ENCODE results near the gene ABLIM2. TPM values are rescaled to one million over a fixed set of nuclear protein-coding genes. Genes with fewer than 3 reads are reported as not detected.
A peak's percentile ranks its signal among the peaks of the same experiment; 100 is the strongest.

The ABLIM2 gene
- total and polyA plus RNA-seq, 2 of the 13 experiments (the other 11 are each of a cell fraction or from before 2014, with no cell fraction given) = 0.20 to 0.37 TPM

DNA sequence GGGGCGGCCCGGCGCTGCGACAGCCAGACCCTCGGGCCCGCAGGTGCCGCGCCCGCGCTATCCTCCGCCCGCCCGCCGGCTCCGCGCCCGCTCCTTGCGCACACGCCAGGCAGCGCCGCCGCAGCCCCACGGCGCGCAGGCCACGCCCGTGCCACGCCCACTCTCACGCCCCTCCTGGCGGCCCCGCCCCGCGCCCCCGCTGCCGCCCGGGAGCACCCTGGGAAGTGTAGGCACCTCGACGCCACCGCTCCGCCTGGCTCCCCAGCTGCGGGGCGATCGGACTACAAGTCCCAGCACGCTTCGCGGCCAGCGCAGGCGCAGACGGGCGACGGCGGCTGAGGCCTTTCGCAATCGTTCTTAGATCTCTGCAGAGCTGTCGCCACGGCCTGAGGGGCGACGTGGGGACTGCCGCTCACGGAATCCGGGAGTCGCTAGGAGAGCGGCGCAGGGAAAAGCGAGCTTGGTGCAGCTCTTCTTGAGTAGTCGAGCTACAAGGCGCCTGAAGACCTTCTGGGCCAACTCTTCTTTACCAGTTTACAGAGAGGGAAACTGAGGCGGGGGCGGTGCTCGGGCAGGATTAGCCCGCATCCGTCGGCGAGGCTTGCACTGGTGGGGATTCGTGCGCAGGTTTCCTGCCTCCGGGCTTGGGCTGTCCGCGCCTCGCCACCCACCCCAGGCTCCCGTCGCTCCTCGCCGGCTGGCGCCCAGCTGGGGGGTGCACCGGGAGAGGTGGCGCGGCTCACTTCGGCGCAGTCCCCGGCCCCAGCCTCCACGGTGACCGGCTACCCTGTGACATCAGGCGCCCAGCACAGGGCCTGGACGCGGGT is at the start of gene ABLIM2 (continued):
- TF ChIP-seq ZNF770 (CRISPR knock-in tag; IDR thresholded peaks at IDR 0.05) (peak; percentile 15; the same call in 1 of the 2 replicates), REPIN1 (CRISPR knock-in tag; IDR thresholded peaks at IDR 0.05; ENCODE audit: borderline replicate concordance, low read depth) (no peak), ZNF44 (CRISPR knock-in tag; IDR thresholded peaks at IDR 0.05) (no peak), CREBL2 (CRISPR knock-in tag; IDR thresholded peaks at IDR 0.05; ENCODE audit: borderline replicate concordance) (no peak), MYNN (CRISPR knock-in tag; IDR thresholded peaks at IDR 0.05; ENCODE audit: low read depth) (no peak), ZNF616 (CRISPR knock-in tag; IDR thresholded peaks at IDR 0.05; ENCODE audit: low read depth) (no peak), ZNF619 (CRISPR knock-in tag; IDR thresholded peaks at IDR 0.05) (no peak), TRIM24 (CRISPR knock-in tag; IDR thresholded peaks at IDR 0.05) (no peak), MTERF4 (CRISPR knock-in tag; IDR thresholded peaks at IDR 0.05) (no peak), FOXM1 (CRISPR knock-in tag; IDR thresholded peaks at IDR 0.05) (no peak), SCMH1 (CRISPR knock-in tag; IDR thresholded peaks at IDR 0.05; ENCODE audit: borderline replicate concordance) (no peak), ZNF20 (CRISPR knock-in tag; IDR thresholded peaks at IDR 0.05) (no peak), CHD2 (IDR thresholded peaks at IDR 0.05; ENCODE audit: low read depth, low read length) (0 out of 2 replicates have a peak, but pooled peaks have one; percentile 43), CEBPB (IDR thresholded peaks at IDR 0.05; ENCODE audit: borderline replicate concordance, low read depth, low read length) (peak; percentile 100), HOXA5 (CRISPR knock-in tag; IDR thresholded peaks at IDR 0.05) (no peak), CBX2 (IDR thresholded peaks at IDR 0.05; ENCODE audit: low read depth, low read length) (no peak), CBX2 (CRISPR knock-in tag; IDR thresholded peaks at IDR 0.05; ENCODE audit: low read depth) (0 out of 2 replicates have a peak, but pooled peaks have one; percentile 38), NAIF1 (CRISPR knock-in tag; IDR thresholded peaks at IDR 0.05; ENCODE audit: borderline replicate concordance) (0 out of 2 replicates have a peak, but pooled peaks have one; percentile 26), ZNF343 (CRISPR knock-in tag; IDR thresholded peaks at IDR 0.05) (no peak)
- TF ChIP-seq, protein P1, sequence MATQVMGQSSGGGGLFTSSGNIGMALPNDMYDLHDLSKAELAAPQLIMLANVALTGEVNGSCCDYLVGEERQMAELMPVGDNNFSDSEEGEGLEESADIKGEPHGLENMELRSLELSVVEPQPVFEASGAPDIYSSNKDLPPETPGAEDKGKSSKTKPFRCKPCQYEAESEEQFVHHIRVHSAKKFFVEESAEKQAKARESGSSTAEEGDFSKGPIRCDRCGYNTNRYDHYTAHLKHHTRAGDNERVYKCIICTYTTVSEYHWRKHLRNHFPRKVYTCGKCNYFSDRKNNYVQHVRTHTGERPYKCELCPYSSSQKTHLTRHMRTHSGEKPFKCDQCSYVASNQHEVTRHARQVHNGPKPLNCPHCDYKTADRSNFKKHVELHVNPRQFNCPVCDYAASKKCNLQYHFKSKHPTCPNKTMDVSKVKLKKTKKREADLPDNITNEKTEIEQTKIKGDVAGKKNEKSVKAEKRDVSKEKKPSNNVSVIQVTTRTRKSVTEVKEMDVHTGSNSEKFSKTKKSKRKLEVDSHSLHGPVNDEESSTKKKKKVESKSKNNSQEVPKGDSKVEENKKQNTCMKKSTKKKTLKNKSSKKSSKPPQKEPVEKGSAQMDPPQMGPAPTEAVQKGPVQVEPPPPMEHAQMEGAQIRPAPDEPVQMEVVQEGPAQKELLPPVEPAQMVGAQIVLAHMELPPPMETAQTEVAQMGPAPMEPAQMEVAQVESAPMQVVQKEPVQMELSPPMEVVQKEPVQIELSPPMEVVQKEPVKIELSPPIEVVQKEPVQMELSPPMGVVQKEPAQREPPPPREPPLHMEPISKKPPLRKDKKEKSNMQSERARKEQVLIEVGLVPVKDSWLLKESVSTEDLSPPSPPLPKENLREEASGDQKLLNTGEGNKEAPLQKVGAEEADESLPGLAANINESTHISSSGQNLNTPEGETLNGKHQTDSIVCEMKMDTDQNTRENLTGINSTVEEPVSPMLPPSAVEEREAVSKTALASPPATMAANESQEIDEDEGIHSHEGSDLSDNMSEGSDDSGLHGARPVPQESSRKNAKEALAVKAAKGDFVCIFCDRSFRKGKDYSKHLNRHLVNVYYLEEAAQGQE (IDR thresholded peaks at IDR 0.05; ENCODE audit: borderline replicate concordance in 1 of 2, low read depth in 1 of 2, low read length in 2 of 2) = no peak
- TF ChIP-seq, protein P2, sequence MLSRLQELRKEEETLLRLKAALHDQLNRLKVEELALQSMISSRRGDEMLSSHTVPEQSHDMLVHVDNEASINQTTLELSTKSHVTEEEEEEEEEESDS (CRISPR knock-in tag; IDR thresholded peaks at IDR 0.05; ENCODE audit: borderline replicate concordance) = no peak

Measured in HepG2 (cell line).